Measurements from ENCODE around the gene IQSEC2. TPM values are rescaled to one million over a fixed set of nuclear protein-coding genes. Genes with fewer than 3 reads are reported as not detected.
A peak's percentile ranks its signal among the peaks of the same experiment; 100 is the strongest.

IQSEC2 gene
- total RNA-seq, 1 donor = 5.1 TPM

- no peak for DNase-seq (ENCODE audit: low read depth in 2 of 3, low spot score in 2 of 3)
Observed at GRCh38 chrX:53249408-53250042, 31.9 kb downstream of the IQSEC2 start.

- no peak for DNase-seq (ENCODE audit: low read depth in 2 of 3, low spot score in 2 of 3)
Observed at GRCh38 chrX:53247928-53248327, 33.5 kb downstream of the IQSEC2 start.

- DNase-seq (ENCODE audit: low read depth in 2 of 3, low spot score in 2 of 3) = no peak
Observed at GRCh38 chrX:53246231-53246630, 35.2 kb downstream of the IQSEC2 start.

GRCh38 chrX:53244610-53245009, 36.8 kb downstream of the IQSEC2 start:
- no peak for DNase-seq (ENCODE audit: low read depth in 2 of 3, low spot score in 2 of 3)

GRCh38 chrX:53242310-53242709, 39.1 kb downstream of the IQSEC2 start:
- no peak for DNase-seq (ENCODE audit: low read depth in 2 of 3, low spot score in 2 of 3)

- DNase-seq (ENCODE audit: low read depth in 2 of 3, low spot score in 2 of 3) = no peak
Observed at GRCh38 chrX:53241558-53241957, 39.8 kb downstream of the IQSEC2 start.

GRCh38 chrX:53239474-53239873, 41.9 kb downstream of the IQSEC2 start:
- DNase-seq (ENCODE audit: low read depth in 2 of 3, low spot score in 2 of 3) = peak in 1 of 3 donors; percentile 13

- DNase-seq (ENCODE audit: low read depth in 2 of 3, low spot score in 2 of 3) = no peak
Observed at GRCh38 chrX:53237056-53237455, 44.3 kb downstream of the IQSEC2 start.

- DNase-seq (ENCODE audit: low read depth in 2 of 3, low spot score in 2 of 3) = no peak
Observed at GRCh38 chrX:53236025-53236679, 45.2 kb downstream of the IQSEC2 start.

- DNase-seq (ENCODE audit: low read depth in 2 of 3, low spot score in 2 of 3) = no peak
Observed at GRCh38 chrX:53235566-53235965, 45.8 kb downstream of the IQSEC2 start.

- no peak for DNase-seq (ENCODE audit: low read depth in 2 of 3, low spot score in 2 of 3)
Observed at GRCh38 chrX:53234484-53234883, 46.9 kb downstream of the IQSEC2 start.

GRCh38 chrX:53233536-53233935, 47.8 kb downstream of the IQSEC2 start:
- no peak for DNase-seq (ENCODE audit: low read depth in 2 of 3, low spot score in 2 of 3)

- no peak for DNase-seq (ENCODE audit: low read depth in 2 of 3, low spot score in 2 of 3)
Observed at GRCh38 chrX:53230116-53230515, 51.3 kb downstream of the IQSEC2 start.

- DNase-seq (ENCODE audit: low read depth in 2 of 3, low spot score in 2 of 3) = no peak
Observed at GRCh38 chrX:53227224-53227765, 54.1 kb downstream of the IQSEC2 start.

GRCh38 chrX:53224860-53225797, 56.3 kb downstream of the IQSEC2 start, which contains the start of gene KDM5C:
KDM5C (minus strand) TSS chrX:53225207; CDS start chrX:53224889, 318 bp downstream.
- DNase-seq (ENCODE audit: low read depth in 2 of 3, low spot score in 2 of 3) = peak; percentile 88 to 94 (median 89)

- peak in 1 of 3 donors; percentile 14 for DNase-seq (ENCODE audit: low read depth in 2 of 3, low spot score in 2 of 3)
Observed at GRCh38 chrX:53223955-53224859, 57.2 kb downstream of the IQSEC2 start.

- no peak for DNase-seq (ENCODE audit: low read depth in 2 of 3, low spot score in 2 of 3)
Observed at GRCh38 chrX:53223068-53223693, 58.2 kb downstream of the IQSEC2 start.
